OCI-LY1 (cell line): Measurements from ENCODE around the gene GALNT10.

ENCODE experiments used
- H2AFZ ChIP-seq: fragments of 200-600 bp; sonication (generic), shearing (Covaris generic); 2 replicates; pipeline ENCODE4 v1.6.0; 2014; ENCODE audit warnings: antibody characterized with exemption, mild to moderate bottlenecking, low read length
- H3F3A ChIP-seq: fragments of 200-600 bp; sonication (generic), shearing (Covaris generic); 2 replicates; pipeline ENCODE4 v1.6.0; 2014; ENCODE audit warnings: mild to moderate bottlenecking, antibody characterized with exemption, low read length, moderate library complexity; ENCODE audit not compliant: insufficient read depth
- H3K27ac ChIP-seq: fragments of 200-600 bp; sonication (generic); 2 replicates; pipeline ENCODE4 v1.5.1; 2014; ENCODE audit warnings: low read length, mixed run types, mild to moderate bottlenecking, low read depth; ENCODE audit not compliant: poor library complexity, severe bottlenecking
- H3K27me3 ChIP-seq: fragments of 200-600 bp; sonication (generic); 2 replicates; pipeline ENCODE4 v1.6.0; 2014; ENCODE audit warnings: antibody characterized with exemption, mild to moderate bottlenecking, low read length, moderate library complexity; ENCODE audit not compliant: insufficient read depth
- H3K36me3 ChIP-seq: fragments of 200-600 bp; sonication (generic); 2 replicates; pipeline ENCODE4 v1.6.1; 2014; ENCODE audit warnings: mild to moderate bottlenecking, antibody characterized with exemption, low read length, moderate library complexity, mixed read lengths; ENCODE audit not compliant: insufficient read depth
- H3K4me1 ChIP-seq: fragments of 200-600 bp; sonication (generic); 2 replicates; pipeline ENCODE4 v1.5.1; 2014; ENCODE audit warnings: mild to moderate bottlenecking, low read length, moderate library complexity; ENCODE audit not compliant: insufficient read depth, severe bottlenecking
- H3K4me2 ChIP-seq: fragments of 200-600 bp; sonication (generic), shearing (Covaris generic); 2 replicates; pipeline ENCODE4 v1.6.1; 2014; ENCODE audit warnings: low read length
- H3K4me3 ChIP-seq: fragments of 200-600 bp; sonication (generic); 2 replicates; pipeline ENCODE4 v1.5.1; 2014; ENCODE audit warnings: low read length, low read depth, mild to moderate bottlenecking, mixed read lengths; ENCODE audit not compliant: poor library complexity, severe bottlenecking
- H3K79me2 ChIP-seq: fragments of 200-600 bp; shearing (Covaris generic); 2 replicates; pipeline ENCODE4 v1.6.1; 2016; ENCODE audit warnings: mixed run types, low read length, mixed read lengths; ENCODE audit not compliant: insufficient read depth
- H3K9ac ChIP-seq: fragments of 200-600 bp; sonication (generic), shearing (Covaris generic); 2 replicates; pipeline ENCODE4 v1.6.1; 2014; ENCODE audit warnings: mild to moderate bottlenecking, low read length, mixed read lengths
- H3K9me2 ChIP-seq: fragments of 200-600 bp; sonication (generic), shearing (Covaris generic); 2 replicates; pipeline ENCODE4 v1.6.1; 2014; ENCODE audit warnings: low read depth, mild to moderate bottlenecking, low read length, mixed read lengths
- H3K9me3 ChIP-seq: fragments of 200-600 bp; shearing (Covaris generic); 2 replicates; pipeline ENCODE4 v1.6.1; 2014; ENCODE audit warnings: low read length, mixed read lengths
- H4K20me1 ChIP-seq: fragments of 200-600 bp; sonication (generic), shearing (Covaris generic); 2 replicates; pipeline ENCODE4 v1.6.0; 2016; ENCODE audit warnings: mild to moderate bottlenecking, low read length; ENCODE audit not compliant: insufficient read depth
- CTCF ChIP-seq: fragments of 200-600 bp; sonication (generic), shearing (Covaris generic); IDR thresholded peaks from 2 replicates; pipeline ENCODE4 v1.5.1; 2017; ENCODE audit warnings: mild to moderate bottlenecking, antibody characterized with exemption, low read length, moderate library complexity, mixed read lengths
- EZH2 ChIP-seq: fragments of 200-600 bp; sonication (generic), shearing (Covaris generic); IDR thresholded peaks from 2 replicates; pipeline ENCODE4 v1.8.0; 2017; ENCODE audit warnings: borderline replicate concordance, mixed run types, mild to moderate bottlenecking, antibody characterized with exemption, low read length, moderate library complexity, mixed read lengths

Gene GALNT10

GRCh38 chr5:154296525-154297159 lies 106.1 kb downstream of the GALNT10 start:
- no peak overlapping the region for H2AFZ ChIP-seq
- no peak overlapping the region for H3K4me3 ChIP-seq
- no peak overlapping the region for H3K9ac ChIP-seq
- no peaks in the 10 kb centered on the region for H3K9me3 ChIP-seq
- H3K4me2 ChIP-seq: no peak overlapping the region
- no peaks in the 10 kb centered on the region for H3K79me2 ChIP-seq
- H3K9me2 ChIP-seq: no peaks in the 10 kb centered on the region
- no peak overlapping the region for H3K27ac ChIP-seq
- H4K20me1 ChIP-seq: no peaks in the 10 kb centered on the region
- H3K36me3 ChIP-seq: no peaks in the 10 kb centered on the region
- no peaks in the 10 kb centered on the region for H3K4me1 ChIP-seq
- no peaks in the 10 kb centered on the region for H3F3A ChIP-seq
- TF ChIP-seq EZH2 (no peak), CTCF (no peak)
- H3K27me3 ChIP-seq: no peaks in the 10 kb centered on the region

GRCh38 chr5:154298065-154298464 lies 107.5 kb downstream of the GALNT10 start:
- Histone ChIP-seq H3K9me2 (no peaks in the 10 kb centered on the region), H4K20me1 (no peaks in the 10 kb centered on the region), H3K4me2 (no peak overlapping the region), H3K27ac (no peak overlapping the region), H2AFZ (no peak overlapping the region), H3K9ac (no peak overlapping the region), H3K79me2 (no peaks in the 10 kb centered on the region), H3K4me1 (no peaks in the 10 kb centered on the region), H3K9me3 (no peaks in the 10 kb centered on the region), H3K36me3 (no peaks in the 10 kb centered on the region), H3K4me3 (no peak overlapping the region), H3K27me3 (no peaks in the 10 kb centered on the region), H3F3A (no peaks in the 10 kb centered on the region)
- TF ChIP-seq EZH2 (no peak), CTCF (no peak)

DNA sequence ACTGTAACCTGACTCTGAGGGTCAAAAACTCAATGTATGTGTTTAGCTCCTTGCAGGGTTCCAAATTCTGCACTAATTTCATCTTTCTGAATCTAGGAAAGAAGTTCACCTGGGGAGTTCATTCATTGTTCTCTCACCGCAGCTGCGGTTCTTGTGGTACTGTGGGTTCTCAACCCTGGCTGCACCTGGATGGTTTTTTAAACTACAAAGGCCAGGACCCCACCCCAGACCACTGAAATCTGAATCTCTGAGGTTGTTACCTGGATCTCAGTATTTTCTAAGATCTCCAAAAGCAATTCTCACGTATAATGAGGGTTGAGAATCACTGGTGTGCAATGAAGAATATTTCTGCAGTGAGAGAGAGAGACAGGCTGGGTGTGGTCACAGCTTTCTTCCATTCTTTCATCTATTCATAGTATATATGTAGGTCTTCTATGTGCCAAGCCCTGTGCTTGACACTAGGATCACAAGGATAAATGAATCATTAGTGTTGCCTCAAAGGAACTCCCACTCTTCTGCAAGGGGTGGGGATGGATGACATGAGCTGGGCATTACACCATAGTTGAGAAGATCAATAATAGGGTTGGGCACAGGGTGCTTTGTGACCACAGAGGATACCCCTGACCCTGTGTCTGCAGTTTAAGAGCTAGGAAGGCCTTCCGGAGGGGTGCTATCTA lies 109.8 kb downstream of the GALNT10 start:
- Histone ChIP-seq H3K79me2 (no peaks in the 10 kb centered on the region), H4K20me1 (no peaks in the 10 kb centered on the region), H3K9me3 (no peaks in the 10 kb centered on the region), H3K4me1 (no peaks in the 10 kb centered on the region), H3K9me2 (no peaks in the 10 kb centered on the region), H3K4me2 (no peak overlapping the region), H3K27me3 (no peaks in the 10 kb centered on the region), H3K4me3 (no peak overlapping the region), H3K9ac (no peak overlapping the region), H3K36me3 (no peaks in the 10 kb centered on the region), H3K27ac (no peak overlapping the region), H2AFZ (no peak overlapping the region), H3F3A (no peaks in the 10 kb centered on the region)
- TF ChIP-seq EZH2 (no peak), CTCF (no peak)
